GM23248 (cell line): ENCODE data around the gene FRK.
"Not testable (repeated sequence)": the region's sequence is repeated elsewhere in the genome, so short reads cannot be mapped to it uniquely, and the experiment has no call there.

Experiments used
- EZH2 ChIP-seq: fragments of 200-600 bp; sonication (generic); IDR thresholded peaks from 2 replicates; pipeline ENCODE4 v1.6.1; 2018; ENCODE audit warnings: antibody characterized with exemption, mild to moderate bottlenecking; ENCODE audit not compliant: insufficient read depth, poor library complexity, severe bottlenecking
- EZH2phosphoT487 ChIP-seq: fragments of 200-600 bp; sonication (generic); IDR thresholded peaks from 2 replicates; pipeline ENCODE4 v1.6.1; 2018; ENCODE audit warnings: antibody characterized with exemption, moderate library complexity, mild to moderate bottlenecking, low read depth; ENCODE audit not compliant: insufficient read depth

- not testable (repeated sequence) for TF ChIP-seq EZH2, EZH2phosphoT487
These were observed 100.4 kb downstream of the FRK start for GRCh38 chr6:115960286-115960685.
